B cell (primary cell): Measurements from ENCODE around the gene NDOR1. TPM values are rescaled to one million over a fixed set of nuclear protein-coding genes. Genes with fewer than 3 reads are reported as not detected.

Source experiments
- ATAC-seq: fragments of 200-7000 bp; cut with Tn5 transposase; one replicate; pipeline ENCODE4 v1.10.0; 2021; ENCODE audit warnings: low read depth, mild to moderate bottlenecking, moderate number of reproducible peaks, moderate library complexity
- CTCF ChIA-PET: fragments of 350-600 bp; sonication (Branson Sonifier 250); formaldehyde crosslinking; loops from one replicate; lab custom pipeline; 2021; ENCODE audit warnings: antibody characterized with exemption, inconsistent platforms; lab: Charles Lee
- POLR2A ChIA-PET: fragments of 350-600 bp; sonication (Branson Sonifier 250); formaldehyde crosslinking; loops from one replicate; lab custom pipeline; 2021; ENCODE audit warnings: antibody characterized with exemption; lab: Charles Lee
- DNase-seq: peaks from one replicate; pipeline ENCODE4 v3.0.0; 2013
- H2AFZ ChIP-seq: 2 replicates; pipeline ENCODE4 v1.6.1; 2012; ENCODE audit warnings: mild to moderate bottlenecking, low read depth, low read length; ENCODE audit not compliant: insufficient read depth, poor library complexity, severe bottlenecking
- H3K27ac ChIP-seq, 2 donors: 1 replicate in 1 of 2; 2 replicates in 1 of 2; pipeline ENCODE4 v1.5.1; 2012 to 2013; ENCODE audit warnings: low read length in 2 of 2, mild to moderate bottlenecking in 2 of 2, moderate library complexity in 1 of 2
- H3K27me3 ChIP-seq, 4 experiments: fragments of 200-600 bp in 1 of 4; sonication (generic) in 1 of 4; replicated peaks in 1 of 4; 1 replicate in 2 of 4; 2 replicates in 2 of 4; pipeline versions ENCODE4 v1.6.1 to v1.7.0; 2013 to 2016; ENCODE audit warnings: low read length in 3 of 4, mild to moderate bottlenecking in 2 of 4, mixed read lengths in 1 of 4, moderate library complexity in 1 of 4; ENCODE audit not compliant: insufficient read depth in 4 of 4, control insufficient read depth in 3 of 4; ENCODE audit errors: control extremely low read depth in 1 of 4
- H3K36me3 ChIP-seq, 2 experiments: replicated peaks in 1 of 2; 1 replicate in 1 of 2; 2 replicates in 1 of 2; pipeline versions ENCODE4 v1.6.1 to v1.7.1; 2013; ENCODE audit warnings: low read length in 1 of 2; ENCODE audit not compliant: insufficient read depth in 2 of 2, control insufficient read depth in 1 of 2; ENCODE audit errors: control extremely low read depth in 1 of 2, extremely low read depth in 1 of 2
- H3K4me1 ChIP-seq, 2 donors: fragments of 200-600 bp in 1 of 2; sonication (generic) in 1 of 2; 1 replicate in 1 of 2; 2 replicates in 1 of 2; pipeline versions ENCODE4 v1.5.1 to v1.6.1; 2013 to 2017; ENCODE audit warnings: low read length in 2 of 2; ENCODE audit not compliant: control insufficient read depth in 2 of 2, insufficient read depth in 2 of 2
- H3K4me2 ChIP-seq: replicated peaks from 2 replicates; pipeline ENCODE3; 2012; ENCODE audit warnings: mild to moderate bottlenecking, low read depth, low read length; ENCODE audit not compliant: poor library complexity, severe bottlenecking
- H3K4me3 ChIP-seq, 5 experiments: fragments of 200-600 bp in 1 of 5; sonication (generic) in 1 of 5; 1 replicate in 3 of 5; 2 replicates in 2 of 5; pipeline versions ENCODE4 v1.5.1 to v1.7.0; 2011 to 2016; ENCODE audit warnings: low read length in 4 of 5, mild to moderate bottlenecking in 4 of 5, low read depth in 2 of 5, control low read depth in 1 of 5, moderate library complexity in 1 of 5; ENCODE audit not compliant: insufficient read depth in 1 of 5; ENCODE audit errors: control extremely low read depth in 1 of 5, extremely low read depth in 1 of 5
- H3K79me2 ChIP-seq: fragments of 200-600 bp; sonication (generic); one replicate; pipeline ENCODE4 v1.6.0; 2016; ENCODE audit warnings: low read length; ENCODE audit not compliant: control insufficient read depth, insufficient read depth
- H3K9ac ChIP-seq: fragments of 200-600 bp; sonication (generic); 2 replicates; pipeline ENCODE4 v1.6.1; 2017; ENCODE audit warnings: mild to moderate bottlenecking, low read length, moderate library complexity
- H3K9me3 ChIP-seq, 3 donors: one replicate each; pipeline versions ENCODE4 v1.6.1 to v1.7.1; 2013; ENCODE audit warnings: low read length in 2 of 3; ENCODE audit not compliant: control insufficient read depth in 2 of 3, insufficient read depth in 1 of 3; ENCODE audit errors: control extremely low read depth in 1 of 3
- H4K20me1 ChIP-seq: 2 replicates; pipeline ENCODE4 v1.6.0; 2012; ENCODE audit warnings: mild to moderate bottlenecking, low read length; ENCODE audit not compliant: insufficient read depth, control insufficient read depth, poor library complexity, severe bottlenecking
- H3K27ac Mint-ChIP-seq: one replicate; pipeline ENCODE4 v1.8.0; 2021; ENCODE audit warnings: mixed read lengths
- H3K27me3 Mint-ChIP-seq: one replicate; pipeline ENCODE4 v1.8.0; 2021; ENCODE audit warnings: mixed read lengths
- H3K4me1 Mint-ChIP-seq: one replicate; pipeline ENCODE4 v1.8.0; 2021; ENCODE audit warnings: mixed read lengths
- H3K4me3 Mint-ChIP-seq: one replicate; pipeline ENCODE4 v1.8.0; 2021; ENCODE audit warnings: mixed read lengths
- H3K9me3 Mint-ChIP-seq: one replicate; pipeline ENCODE4 v1.8.0; 2022; ENCODE audit warnings: mixed read lengths; ENCODE audit not compliant: insufficient read depth
- CTCF ChIP-seq: fragments of 200-600 bp; IDR thresholded peaks from one replicate; pipeline ENCODE4 v1.8.0; 2022; ENCODE audit warnings: antibody characterized with exemption, mild to moderate bottlenecking
- EZH2 ChIP-seq: IDR thresholded peaks from 2 replicates; pipeline ENCODE4 v1.6.1; 2012; ENCODE audit warnings: borderline replicate concordance, low read depth, mild to moderate bottlenecking, moderate library complexity, low read length; ENCODE audit not compliant: insufficient read depth, poor library complexity, severe bottlenecking
- whole genome bisulfite sequencing: methylation state at CpG from one replicate; pipeline ENCODE4 v1.1.5; 2013; ENCODE audit warnings: missing lambda C conversion rate; ENCODE audit not compliant: insufficient coverage; 5-methylcytosine and 5-hydroxymethylcytosine counted together
- intact Hi-C: fragments of 100-400 bp; cut with micrococcal nuclease; formaldehyde crosslinking; loops from one replicate; pipeline ENCODE4 v1.10.0; 2022
- polyA plus RNA-seq: library from polyadenylated mRNA; depleted of rRNA; stranded (reverse); fragments of >200 nt; gene quantifications from 2 replicates; pipeline ENCODE4 v1.2.3, GENCODE V29; 2012
- total RNA-seq, 2 donors: library from RNA; stranded (reverse); fragments of 120-200 nt in 1 of 2; gene quantifications; 1 replicate in 1 of 2; 2 replicates in 1 of 2; pipeline versions ENCODE4 v1.2.3 to v1.2.4, GENCODE V29; 2013 to 2022

The NDOR1 gene
- total and polyA plus RNA-seq, 2 donors (not counting 1 experiment from before 2014, with no cell fraction given), result 36.4 to 40.9 TPM

- 90% methylated on average over 34 of the region's 36 CpGs for WGBS
- Histone ChIP-seq H3K27ac (no peak overlapping the region), H3K9me3 (no peaks in the 10 kb centered on the region), H3K36me3 (peaks cover 0 to 20% of the 10 kb centered on the region in 2 experiments), H3K4me3 (no peak overlapping the region), H2AFZ (no peak overlapping the region), H3K79me2 (peaks cover 32% of the 10 kb centered on the region), H3K27me3 (no peaks in the 10 kb centered on the region), H3K9ac (no peak overlapping the region), H3K4me2 (no peak overlapping the region), H4K20me1 (peaks cover 28% of the 10 kb centered on the region), H3K4me1 (peaks cover 12 to 16% of the 10 kb centered on the region in 2 donors)
- no peak for ATAC-seq
- no peaks in the 10 kb centered on the region for H3K9me3 Mint-ChIP-seq
- H3K27me3 Mint-ChIP-seq, result no peaks in the 10 kb centered on the region
- DNase-seq, result no peak
- no peak overlapping the region for H3K4me3 Mint-ChIP-seq
- TF ChIP-seq CTCF (no peak), EZH2 (no peak)
- POLR2A ChIA-PET, result interaction anchor here (0.6 kb wide), 1 partner anchor 203 kb away, joined by 3 read pairs; no protein-coding TSS in a partner anchor
- peaks cover 22% of the 10 kb centered on the region for H3K4me1 Mint-ChIP-seq
- CTCF ChIA-PET, result interaction anchor here (1.1 kb wide), 1 partner anchor 198 kb away, joined by 3 read pairs; no protein-coding TSS in a partner anchor
- intact Hi-C loops, result no loop called here
- H3K27ac Mint-ChIP-seq, result no peak overlapping the region
Measured at GRCh38 chr9:137244486-137245449, 39.3 kb downstream of the NDOR1 start.
